Myocyte (in vitro differentiated cells): ENCODE data around the gene PTN. TPM values are rescaled to one million over a fixed set of nuclear protein-coding genes. Genes with fewer than 3 reads are reported as not detected.
"Not testable (repeated sequence)": the region's sequence is repeated elsewhere in the genome, so short reads cannot be mapped to it uniquely, and the experiment has no call there.

ENCODE experiments used
- DNase-seq: peaks from one replicate; pipeline ENCODE4 v3.0.0-alpha.2; 2012; ENCODE audit warnings: low read depth
- total RNA-seq: library from RNA; depleted of rRNA; stranded (reverse); fragments of >200 nt; gene quantifications from 2 replicates; pipeline ENCODE4 v1.2.3, GENCODE V29; 2014

The PTN gene
- total RNA-seq, 1 donor from 2014 or later = 0.67 TPM

DNA sequence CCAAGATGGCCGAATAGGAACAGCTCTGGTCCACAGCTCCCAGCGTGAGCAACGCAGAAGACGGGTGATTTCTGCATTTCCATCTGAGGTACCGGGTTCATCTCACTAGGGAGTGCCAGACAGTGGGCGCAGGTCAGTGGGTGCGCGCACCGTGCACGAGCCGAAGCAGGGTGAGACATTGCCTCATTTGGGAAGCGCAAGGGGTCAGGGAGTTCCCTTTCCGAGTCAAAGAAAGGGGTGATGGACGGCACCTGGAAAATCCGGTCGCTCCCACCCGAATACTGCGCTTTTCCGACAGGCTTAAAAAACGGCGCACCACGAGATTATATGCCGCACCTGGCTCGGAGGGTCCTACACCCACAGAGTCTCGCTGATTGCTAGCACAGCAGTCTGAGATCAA lies 161.9 kb downstream of the PTN start:
- DNase-seq = not testable (repeated sequence)
